ENCODE data around the gene ZNF627.

GRCh38 chr19:11566164-11566563, 31.1 kb upstream of the ZNF627 start:
- TF ChIP-seq CTCF (IDR thresholded peaks at IDR 0.05 in 8 of 11, conservative IDR thresholded peaks at IDR 0.05 in 3 of 11) (no peak), POLR2AphosphoS5 (IDR thresholded peaks at IDR 0.05) (no peak), POLR2A (IDR thresholded peaks at IDR 0.05) (no peak)

Data from spleen (tissue), 7 donors.